Measurements from ENCODE around the gene ABHD4. TPM values are rescaled to one million over a fixed set of nuclear protein-coding genes. Genes with fewer than 3 reads are reported as not detected.

Gene ABHD4, protein sequence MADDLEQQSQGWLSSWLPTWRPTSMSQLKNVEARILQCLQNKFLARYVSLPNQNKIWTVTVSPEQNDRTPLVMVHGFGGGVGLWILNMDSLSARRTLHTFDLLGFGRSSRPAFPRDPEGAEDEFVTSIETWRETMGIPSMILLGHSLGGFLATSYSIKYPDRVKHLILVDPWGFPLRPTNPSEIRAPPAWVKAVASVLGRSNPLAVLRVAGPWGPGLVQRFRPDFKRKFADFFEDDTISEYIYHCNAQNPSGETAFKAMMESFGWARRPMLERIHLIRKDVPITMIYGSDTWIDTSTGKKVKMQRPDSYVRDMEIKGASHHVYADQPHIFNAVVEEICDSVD
- total RNA-seq: 8.4 and 16.4 TPM in 2 replicates

DNA sequence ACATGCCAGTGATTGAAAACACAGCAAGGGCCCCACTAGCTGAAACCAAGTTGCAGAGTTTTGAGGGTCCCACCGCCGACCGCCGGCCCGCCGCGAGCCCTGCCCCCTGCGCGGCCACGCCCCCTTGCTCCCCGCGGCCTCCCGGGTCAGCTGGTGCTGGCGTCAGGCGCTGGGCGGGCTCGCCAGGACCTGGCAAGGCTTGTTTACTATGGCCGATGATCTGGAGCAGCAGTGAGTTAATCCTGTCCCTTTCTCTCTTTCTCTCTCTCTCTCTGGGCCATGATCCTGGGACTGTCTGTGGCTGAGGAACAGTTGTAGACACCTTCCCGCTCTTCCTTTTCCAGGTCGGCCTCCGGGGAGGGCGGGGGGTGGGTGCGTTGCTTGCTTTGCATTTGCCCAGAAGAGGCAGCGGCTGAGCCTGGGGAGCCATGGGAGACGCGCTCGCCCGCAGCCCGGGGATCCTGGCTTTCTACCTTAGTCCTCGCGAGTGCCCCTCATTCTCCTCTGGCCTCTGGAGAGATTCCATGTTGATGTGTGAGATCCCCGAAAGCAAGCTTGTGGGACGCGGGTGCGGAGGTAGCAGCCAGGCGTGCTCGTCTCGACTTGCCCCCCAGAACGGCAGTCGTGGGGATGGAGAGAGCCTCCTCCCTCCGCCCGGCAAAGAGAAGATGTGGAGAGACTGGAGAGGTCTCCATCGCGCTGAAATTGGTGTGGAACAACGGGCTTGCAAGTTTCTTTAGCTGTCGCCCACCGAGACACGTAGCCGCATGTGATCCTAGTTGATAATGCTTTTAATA, at the start of gene ABHD4:
Gene ABHD4 (plus strand): TSS at position 202 of the 797 bp plus-strand sequence. CDS start 7 bp downstream, at position 209.

DNA sequence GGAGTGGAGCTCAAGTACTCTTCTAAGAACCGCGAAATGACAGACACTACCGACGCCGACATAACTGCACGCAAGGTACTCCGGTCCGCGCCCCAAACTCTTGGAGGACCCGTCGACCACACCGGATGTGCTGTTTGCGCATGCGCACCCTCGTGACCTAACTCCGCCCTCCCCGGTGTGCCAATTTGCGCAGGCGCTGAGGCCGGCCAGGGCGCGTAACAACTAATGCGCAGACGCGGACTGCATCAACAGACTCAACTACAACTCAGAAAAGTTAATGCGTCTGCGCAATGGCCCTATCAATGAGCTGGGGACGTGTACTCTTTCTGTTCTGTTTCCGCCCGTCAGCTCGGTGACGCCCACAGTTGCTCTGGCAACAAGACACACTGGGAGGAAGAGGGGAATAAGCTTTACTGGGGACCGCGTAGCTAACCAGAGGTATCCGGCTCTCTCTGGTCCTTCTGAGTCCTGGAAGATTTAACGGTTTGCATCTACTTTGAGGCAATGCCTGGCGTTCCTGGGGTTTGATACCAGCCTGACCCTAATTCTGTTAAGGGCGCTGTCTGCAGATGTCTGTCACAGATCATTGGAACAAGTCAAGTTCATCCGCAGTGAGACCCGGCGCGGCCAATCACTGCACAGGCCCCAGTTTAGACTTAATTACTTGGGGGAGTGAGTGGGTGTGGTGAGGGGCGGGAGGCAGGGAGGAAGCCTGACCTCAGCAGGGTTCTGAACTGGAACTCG, 8.8 kb upstream of the ABHD4 start, which contains the start of gene DAD1:
Gene DAD1 (minus strand): TSS at position 129 of the 744 bp plus-strand sequence. CDS start 67 bp downstream, at position 62.

DNA sequence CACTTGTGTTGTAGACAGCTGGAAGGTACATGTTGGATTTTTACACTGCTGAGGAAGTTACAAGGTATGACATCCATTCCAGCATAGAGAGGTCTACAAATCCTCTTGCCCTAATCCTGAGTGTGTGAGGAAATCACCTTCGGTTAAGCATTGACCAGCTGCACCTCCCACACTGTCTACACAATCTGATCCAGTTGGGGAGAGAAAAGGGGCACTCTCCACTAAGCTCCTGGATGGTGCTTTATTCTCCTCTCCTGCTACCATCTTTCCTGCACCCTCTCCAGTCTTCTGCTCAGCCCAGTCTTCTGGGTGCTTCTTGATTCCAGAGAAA, 46.2 kb downstream of the ABHD4 start, which contains the start of gene OR6J1:
Gene OR6J1 (minus strand): TSS at position 48 of the 331 bp plus-strand sequence. CDS start 9,541 bp downstream, outside the sequence.

Other genes starting within 250 kb of the ABHD4 start
- 200 and 228 TPM in 2 replicates for gene DAD1, start 9.1 kb upstream of the ABHD4 start, total RNA-seq
- not detected in 2 replicates for gene OR6J1, start 46.1 kb downstream of the ABHD4 start, total RNA-seq
- gene OXA1L, start 168.4 kb downstream of the ABHD4 start, total RNA-seq: 39.8 and 56.9 TPM in 2 replicates
- 0.43 and 3.1 TPM in 2 replicates for gene SLC7A7, start 217.1 kb downstream of the ABHD4 start, total RNA-seq
- gene MRPL52, start 231.6 kb downstream of the ABHD4 start, total RNA-seq: 28.9 and 30.1 TPM in 2 replicates
- gene MMP14, start 238.3 kb downstream of the ABHD4 start, total RNA-seq: 151 and 263 TPM in 2 replicates